Suprapubic skin (tissue), 4 donors: ENCODE measurements around the gene ZNF470. TPM values are rescaled to one million over a fixed set of nuclear protein-coding genes. Genes with fewer than 3 reads are reported as not detected.

ENCODE experiments used
- DNase-seq, 2 donors: peaks; one replicate each; pipeline ENCODE4 v3.0.0-alpha.2; 2019; ENCODE audit warnings: low spot score in 2 of 2
- H3K27ac ChIP-seq: fragments of 200-600 bp; sonication (generic); one replicate; pipeline ENCODE4 v1.5.1; 2019
- H3K27me3 ChIP-seq: fragments of 200-600 bp; sonication (generic); one replicate; pipeline ENCODE4 v1.5.1; 2019
- H3K36me3 ChIP-seq: fragments of 200-600 bp; sonication (generic); one replicate; pipeline ENCODE4 v1.5.1; 2019
- H3K4me1 ChIP-seq: fragments of 200-600 bp; sonication (generic); one replicate; pipeline ENCODE4 v1.5.1; 2019
- H3K4me3 ChIP-seq: fragments of 200-600 bp; sonication (generic); one replicate; pipeline ENCODE4 v1.5.1; 2019; ENCODE audit warnings: mild to moderate bottlenecking
- H3K9me3 ChIP-seq: fragments of 200-600 bp; sonication (generic); one replicate; pipeline ENCODE4 v1.5.1; 2019
- CTCF ChIP-seq, 2 donors: fragments of 200-600 bp in 1 of 2; fragments of 450-650 bp in 1 of 2; sonication (generic) in 1 of 2; IDR thresholded peaks; one replicate each; pipeline ENCODE4 v1.5.1; 2016 to 2019; ENCODE audit warnings: antibody characterized with exemption in 2 of 2, mild to moderate bottlenecking in 1 of 2, moderate library complexity in 1 of 2
- EP300 ChIP-seq: sonication (generic); formaldehyde crosslinking; IDR thresholded peaks from one replicate; pipeline ENCODE4 v1.6.1; 2017; ENCODE audit warnings: antibody characterized with exemption
- POLR2A ChIP-seq, 2 donors: fragments of 450-650 bp; IDR thresholded peaks; one replicate each; pipeline ENCODE4 v1.6.1; 2017; ENCODE audit warnings: antibody characterized with exemption in 2 of 2, mild to moderate bottlenecking in 2 of 2, moderate library complexity in 2 of 2
- POLR2AphosphoS5 ChIP-seq, 3 donors: sonication (generic); formaldehyde crosslinking; IDR thresholded peaks; one replicate each; pipeline ENCODE4 v1.6.1; 2017; ENCODE audit warnings: antibody characterized with exemption in 3 of 3
- WGBS: methylation state at CpG from one replicate; pipeline ENCODE4 v1.1.5; 2018; 5-methylcytosine and 5-hydroxymethylcytosine counted together
- total RNA-seq, 4 donors: library from RNA; depleted of rRNA; stranded (reverse); fragments of >200 nt; gene quantifications; one replicate each; pipeline ENCODE4 v1.1.0, GENCODE V29; 2016

Gene ZNF470
- total RNA-seq, 4 donors from 2014 or later = 1.0 to 3.4 (median 1.5) TPM

DNA sequence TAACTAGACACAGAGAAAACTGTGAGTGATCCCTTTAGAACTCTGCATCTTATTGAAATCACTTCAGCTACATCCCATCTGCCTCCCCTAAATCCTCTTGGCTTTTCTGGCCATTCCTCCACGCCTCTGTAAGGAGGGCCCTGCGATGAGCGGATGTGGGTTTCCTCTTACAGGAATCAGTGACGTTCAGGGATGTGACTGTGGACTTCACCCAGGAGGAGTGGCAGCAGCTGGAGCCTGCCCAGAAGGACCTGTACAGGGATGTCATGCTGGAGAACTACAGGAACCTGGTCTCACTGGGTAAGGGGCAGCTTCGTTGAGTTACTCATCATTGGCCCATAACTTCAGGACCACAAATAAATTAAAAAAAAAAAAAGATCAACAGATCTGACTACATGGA lies 46.4 kb downstream of the ZNF470 start:
- Histone ChIP-seq H3K4me1 (no peaks in the 10 kb centered on the region), H3K27me3 (no peaks in the 10 kb centered on the region), H3K36me3 (peaks cover 43% of the 10 kb centered on the region), H3K4me3 (no peak overlapping the region), H3K9me3 (peaks cover 37% of the 10 kb centered on the region), H3K27ac (no peak overlapping the region)
- no peak for TF ChIP-seq CTCF (IDR thresholded peaks at IDR 0.05)
- no peak for TF ChIP-seq EP300
- no peak for TF ChIP-seq POLR2A (IDR thresholded peaks at IDR 0.05)
- no peak for TF ChIP-seq POLR2AphosphoS5 (IDR thresholded peaks at IDR 0.05)
- DNase-seq = no peak
- 52% methylated on average over 5 of the region's 5 CpGs for WGBS

DNA sequence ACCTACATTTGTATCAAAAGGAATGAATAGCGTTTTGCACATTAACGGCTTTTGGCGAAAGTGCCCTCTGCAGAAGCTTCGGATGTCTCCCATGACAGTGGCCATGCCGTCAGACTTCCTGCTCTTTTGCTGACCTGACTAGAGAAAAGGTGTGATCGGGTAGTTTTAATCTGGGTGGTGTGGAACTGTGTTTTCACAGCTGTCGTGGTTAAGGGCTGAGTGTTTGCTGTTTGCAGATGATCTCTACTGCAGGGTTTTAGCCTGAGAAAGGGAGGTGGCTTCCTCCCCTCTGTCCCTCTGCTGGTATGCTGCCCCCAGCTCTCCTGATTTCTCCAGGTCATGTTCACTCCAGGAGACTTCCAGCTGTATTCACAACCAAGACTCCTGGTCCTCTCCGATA lies 50.3 kb downstream of the ZNF470 start:
- WGBS = 91% methylated on average over 8 of the region's 8 CpGs
- no peak for TF ChIP-seq POLR2AphosphoS5 (IDR thresholded peaks at IDR 0.05)
- TF ChIP-seq CTCF (IDR thresholded peaks at IDR 0.05) = no peak
- no peak for TF ChIP-seq EP300
- no peak for TF ChIP-seq POLR2A (IDR thresholded peaks at IDR 0.05)
- H3K4me1 ChIP-seq = no peaks in the 10 kb centered on the region
- no peak overlapping the region for H3K4me3 ChIP-seq
- peaks cover 55% of the 10 kb centered on the region for H3K36me3 ChIP-seq
- no peak for DNase-seq
- H3K27me3 ChIP-seq = no peaks in the 10 kb centered on the region
- peaks cover 34% of the 10 kb centered on the region for H3K9me3 ChIP-seq
- no peak overlapping the region for H3K27ac ChIP-seq

DNA sequence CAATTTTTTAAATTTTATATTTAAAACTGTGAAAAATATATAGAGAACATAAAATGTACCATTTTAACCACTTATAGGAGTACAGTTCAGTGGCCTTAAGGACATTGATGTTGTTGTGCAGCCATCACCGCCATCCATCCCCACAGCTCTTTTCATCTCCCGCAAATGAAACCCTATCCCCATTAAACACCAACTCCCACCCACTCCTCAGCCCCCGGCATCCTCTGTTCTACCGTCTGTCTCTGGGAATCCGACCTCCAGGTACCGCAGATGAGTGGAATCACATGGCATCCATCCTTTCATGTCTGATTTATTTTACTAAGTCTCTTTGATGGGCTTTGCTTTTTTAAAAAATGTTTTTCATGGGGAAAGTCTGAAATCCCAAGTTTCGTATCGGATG lies 51.9 kb downstream of the ZNF470 start:
- 71% methylated on average over 8 of the region's 8 CpGs for WGBS

DNA sequence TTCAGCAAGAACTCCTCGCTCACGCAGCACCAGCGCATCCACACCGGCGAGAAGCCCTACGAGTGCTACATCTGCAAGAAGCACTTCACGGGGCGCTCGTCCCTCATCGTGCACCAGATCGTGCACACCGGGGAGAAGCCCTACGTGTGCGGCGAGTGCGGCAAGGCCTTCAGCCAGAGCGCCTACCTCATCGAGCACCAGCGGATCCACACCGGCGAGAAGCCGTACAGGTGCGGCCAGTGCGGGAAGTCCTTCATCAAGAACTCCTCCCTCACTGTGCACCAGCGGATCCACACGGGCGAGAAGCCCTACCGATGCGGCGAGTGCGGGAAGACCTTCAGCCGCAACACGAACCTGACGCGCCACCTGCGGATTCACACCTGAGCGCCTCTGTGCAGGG lies 55.1 kb downstream of the ZNF470 start:
- WGBS = 93% methylated on average over 17 of the region's 37 CpGs
- DNase-seq = no peak
- no peak overlapping the region for H3K27ac ChIP-seq
- H3K4me1 ChIP-seq = no peaks in the 10 kb centered on the region
- H3K4me3 ChIP-seq = no peak overlapping the region
- TF ChIP-seq POLR2A (IDR thresholded peaks at IDR 0.05) (no peak), EP300 (no peak), POLR2AphosphoS5 (IDR thresholded peaks at IDR 0.05) (no peak), CTCF (IDR thresholded peaks at IDR 0.05) (no peak)
- H3K27me3 ChIP-seq = no peaks in the 10 kb centered on the region
- H3K36me3 ChIP-seq = peaks cover 61% of the 10 kb centered on the region
- H3K9me3 ChIP-seq = peaks cover 25% of the 10 kb centered on the region

More for the DNA sequence above, 51.9 kb downstream of the ZNF470 start:
- Histone ChIP-seq H3K27ac (no peak overlapping the region), H3K4me1 (no peaks in the 10 kb centered on the region), H3K27me3 (no peaks in the 10 kb centered on the region), H3K4me3 (no peak overlapping the region), H3K36me3 (peaks cover 56% of the 10 kb centered on the region), H3K9me3 (peaks cover 32% of the 10 kb centered on the region)
- no peak for DNase-seq
- TF ChIP-seq CTCF (IDR thresholded peaks at IDR 0.05) = no peak
- no peak for TF ChIP-seq POLR2A (IDR thresholded peaks at IDR 0.05)

DNA sequence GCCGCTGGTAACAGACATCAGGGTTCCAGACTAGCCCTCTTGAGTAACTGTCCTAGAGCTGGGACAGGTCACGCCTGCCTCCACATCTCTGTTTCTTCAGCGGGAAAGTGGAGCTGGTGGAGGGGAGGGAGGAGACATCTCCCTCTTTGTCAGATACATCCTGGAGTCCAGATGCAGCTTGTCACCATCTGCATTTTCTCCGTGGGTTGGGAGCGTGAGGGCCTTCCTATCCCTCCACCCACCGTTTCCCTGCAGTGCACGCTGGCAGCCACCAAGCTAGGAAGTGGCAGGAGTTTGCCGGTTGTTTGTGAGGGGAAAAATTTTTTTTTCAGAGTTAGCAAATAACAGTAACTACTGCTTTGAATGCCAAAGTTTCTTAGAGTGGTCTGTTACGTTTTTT lies 55.7 kb downstream of the ZNF470 start:
- H3K9me3 ChIP-seq = peaks cover 27% of the 10 kb centered on the region
- no peak overlapping the region for H3K4me3 ChIP-seq
- DNase-seq = no peak
- peaks cover 54% of the 10 kb centered on the region for H3K36me3 ChIP-seq
- no peak overlapping the region for H3K27ac ChIP-seq
- no peak for TF ChIP-seq CTCF (IDR thresholded peaks at IDR 0.05)
- 77% methylated on average over 8 of the region's 9 CpGs for WGBS
- H3K4me1 ChIP-seq = no peaks in the 10 kb centered on the region
- no peaks in the 10 kb centered on the region for H3K27me3 ChIP-seq
